IMR-90 (cell line): ENCODE results near the gene NNMT. TPM values are rescaled to one million over a fixed set of nuclear protein-coding genes. Genes with fewer than 3 reads are reported as not detected.

Experiments
- ATAC-seq: fragments of 200-7000 bp; cut with Tn5 transposase; 2 replicates; pipeline ENCODE4 v1.9.1; 2020; ENCODE audit warnings: low read depth, mild to moderate bottlenecking, moderate library complexity
- BruUV-seq: library from RNA; stranded (reverse); fragments of 400-500 nt; replicated peaks from 2 replicates; lab custom pipeline; 2021; lab: Mats Ljungman, UMichigan
- CTCF ChIA-PET: fragments of 300-600 bp; formaldehyde crosslinking; extraction: SDS; loops from one replicate; lab custom pipeline; 2021; ENCODE audit warnings: antibody characterized with exemption; lab: Yijun Ruan, JAX
- POLR2A ChIA-PET: fragments of 300-600 bp; sonication (Branson Sonifier 250); formaldehyde crosslinking; loops from one replicate; lab custom pipeline; 2022; ENCODE audit warnings: antibody characterized with exemption; ENCODE audit not compliant: unreplicated experiment; lab: Charles Lee
- DNase-seq: peaks from one replicate; pipeline ENCODE4 v3.0.0; 2013
- H2AFZ ChIP-seq: replicated peaks from 2 replicates; pipeline ENCODE3; 2013; ENCODE audit warnings: low read length, mild to moderate bottlenecking; ENCODE audit not compliant: poor library complexity
- H2AK5ac ChIP-seq: 2 replicates; pipeline ENCODE4 v1.6.1; 2013; ENCODE audit warnings: low read depth, low read length, inconsistent platforms
- H2AK9ac ChIP-seq: replicated peaks from 2 replicates; pipeline ENCODE3; 2013; ENCODE audit warnings: mild to moderate bottlenecking, low read depth, low read length, moderate library complexity; ENCODE audit not compliant: poor library complexity
- H2BK120ac ChIP-seq: 2 replicates; pipeline ENCODE4 v1.6.1; 2013; ENCODE audit warnings: low read depth, low read length, inconsistent platforms
- H2BK15ac ChIP-seq: 3 replicates; pipeline ENCODE4 v1.6.1; 2013; ENCODE audit warnings: low read depth, low read length, inconsistent platforms
- H2BK20ac ChIP-seq: 2 replicates; pipeline ENCODE4 v1.6.1; 2013; ENCODE audit warnings: low read depth, mild to moderate bottlenecking, inconsistent platforms, low read length, moderate library complexity
- H2BK5ac ChIP-seq: 2 replicates; pipeline ENCODE4 v1.6.1; 2013; ENCODE audit warnings: mild to moderate bottlenecking, low read depth, low read length, inconsistent platforms; ENCODE audit not compliant: poor library complexity, severe bottlenecking
- H3K14ac ChIP-seq: replicated peaks from 2 replicates; pipeline ENCODE4 v1.6.1; 2013; ENCODE audit warnings: low read depth, low read length, inconsistent platforms
- H3K18ac ChIP-seq: 2 replicates; pipeline ENCODE4 v1.6.1; 2013; ENCODE audit warnings: low read depth, low read length, control low read depth
- H3K23ac ChIP-seq: 2 replicates; pipeline ENCODE4 v1.6.1; 2013; ENCODE audit warnings: low read depth, low read length, inconsistent platforms
- H3K27ac ChIP-seq: 2 replicates; pipeline ENCODE4 v1.5.1; 2013; ENCODE audit warnings: mild to moderate bottlenecking, control low read depth, low read length; ENCODE audit not compliant: insufficient read depth
- H3K27me3 ChIP-seq: 2 replicates; pipeline ENCODE4 v1.6.1; 2013; ENCODE audit warnings: low read length; ENCODE audit not compliant: control insufficient read depth, insufficient read depth
- H3K36me3 ChIP-seq: 2 replicates; pipeline ENCODE4 v1.6.1; 2013; ENCODE audit warnings: low read length, mixed read lengths; ENCODE audit not compliant: control insufficient read depth, insufficient read depth
- H3K4ac ChIP-seq: 2 replicates; pipeline ENCODE4 v1.6.1; 2013; ENCODE audit warnings: low read depth, low read length, inconsistent platforms
- H3K4me1 ChIP-seq: 2 replicates; pipeline ENCODE4 v1.6.1; 2013; ENCODE audit warnings: low read length, mixed read lengths; ENCODE audit not compliant: control insufficient read depth, insufficient read depth
- H3K4me2 ChIP-seq: 2 replicates; pipeline ENCODE4 v1.6.1; 2013; ENCODE audit warnings: low read depth, mild to moderate bottlenecking, control low read depth, low read length, moderate library complexity
- H3K4me3 ChIP-seq: 2 replicates; pipeline ENCODE4 v1.5.1; 2013; ENCODE audit warnings: low read depth, mild to moderate bottlenecking, control low read depth, low read length, moderate library complexity; ENCODE audit not compliant: insufficient read depth
- H3K56ac ChIP-seq: 2 replicates; pipeline ENCODE4 v1.6.1; 2013; ENCODE audit warnings: low read length, inconsistent platforms; ENCODE audit not compliant: insufficient read depth; ENCODE audit errors: extremely low read depth
- H3K79me1 ChIP-seq, 2 experiments: 2 replicates each; pipeline ENCODE4 v1.6.1; 2013; ENCODE audit warnings: low read length in 2 of 2, inconsistent platforms in 1 of 2, low read depth in 1 of 2
- H3K9ac ChIP-seq: 2 replicates; pipeline ENCODE4 v1.6.1; 2013; ENCODE audit warnings: low read depth, low read length, control low read depth
- H3K9me1 ChIP-seq: 2 replicates; pipeline ENCODE4 v1.6.1; 2013; ENCODE audit warnings: low read length, inconsistent platforms; ENCODE audit not compliant: insufficient read depth
- H3K9me3 ChIP-seq: 2 replicates; pipeline ENCODE4 v1.6.1; 2013; ENCODE audit warnings: low read length; ENCODE audit not compliant: control insufficient read depth, insufficient read depth
- H4K20me1 ChIP-seq: 2 replicates; pipeline ENCODE4 v1.6.1; 2013; ENCODE audit warnings: low read length, inconsistent platforms; ENCODE audit not compliant: insufficient read depth
- H4K5ac ChIP-seq: 2 replicates; pipeline ENCODE4 v1.6.1; 2013; ENCODE audit warnings: mild to moderate bottlenecking, low read depth, low read length, control low read depth
- H4K8ac ChIP-seq, 2 experiments: 2 replicates each; pipeline ENCODE4 v1.6.1; 2013; ENCODE audit warnings: low read depth in 2 of 2, low read length in 2 of 2, control low read depth in 1 of 2, inconsistent platforms in 1 of 2
- H4K91ac ChIP-seq: 2 replicates; pipeline ENCODE4 v1.6.1; 2013; ENCODE audit warnings: low read depth, low read length, inconsistent platforms; ENCODE audit not compliant: insufficient read depth
- BHLHE40 ChIP-seq: fragments of 150-350 bp; IDR thresholded peaks from 2 replicates; pipeline ENCODE4 v1.6.1; 2016; ENCODE audit warnings: mild to moderate bottlenecking, low read depth, low read length
- CHD1 ChIP-seq: IDR thresholded peaks from 2 replicates; pipeline ENCODE4 v1.6.1; 2012; ENCODE audit warnings: low read depth, low read length, improper control_type of control experiment
- CTCF ChIP-seq: conservative IDR thresholded peaks from 2 replicates; pipeline ENCODE4 v1.5.1; 2012; ENCODE audit warnings: mild to moderate bottlenecking, low read depth, low read length, improper control_type of control experiment
- FOS ChIP-seq: fragments of 150-350 bp; IDR thresholded peaks from 2 replicates; pipeline ENCODE4 v1.6.1; 2016; ENCODE audit warnings: low read depth, low read length
- MAFK ChIP-seq: IDR thresholded peaks from 2 replicates; pipeline ENCODE4 v1.6.1; 2012; ENCODE audit warnings: low read depth, low read length, improper control_type of control experiment
- MAZ ChIP-seq: IDR thresholded peaks from 2 replicates; pipeline ENCODE4 v1.6.1; 2012; ENCODE audit warnings: low read depth, mild to moderate bottlenecking, low read length, improper control_type of control experiment, moderate library complexity, borderline replicate concordance
- MXI1 ChIP-seq: IDR thresholded peaks from 2 replicates; pipeline ENCODE4 v1.6.1; 2012; ENCODE audit warnings: low read depth, mild to moderate bottlenecking, low read length, moderate library complexity, borderline replicate concordance
- NFE2L2 ChIP-seq: fragments of 150-350 bp; IDR thresholded peaks from 2 replicates; pipeline ENCODE4 v1.6.1; 2016; ENCODE audit warnings: low read depth, mild to moderate bottlenecking, low read length
- RAD21 ChIP-seq: IDR thresholded peaks from 2 replicates; pipeline ENCODE4 v1.6.1; 2012; ENCODE audit warnings: low read length, improper control_type of control experiment
- RCOR1 ChIP-seq: IDR thresholded peaks from 2 replicates; pipeline ENCODE4 v1.6.1; 2012; ENCODE audit warnings: mild to moderate bottlenecking, low read length, improper control_type of control experiment; ENCODE audit not compliant: insufficient replicate concordance
- RFX5 ChIP-seq: IDR thresholded peaks from 2 replicates; pipeline ENCODE4 v1.8.0; 2012; ENCODE audit warnings: low read depth, mild to moderate bottlenecking, low read length, moderate library complexity
- SMC3 ChIP-seq: fragments of 150-350 bp; IDR thresholded peaks from 2 replicates; pipeline ENCODE4 v1.6.1; 2016; ENCODE audit warnings: low read depth, mild to moderate bottlenecking, antibody characterized with exemption, low read length, moderate library complexity
- USF2 ChIP-seq: fragments of 150-350 bp; IDR thresholded peaks from 2 replicates; pipeline ENCODE4 v1.6.1; 2017; ENCODE audit warnings: mild to moderate bottlenecking, antibody characterized with exemption, low read length, low read depth
- WGBS, 2 experiments: methylation state at CpG; one replicate each; pipeline versions ENCODE4 v1.1.5 to v1.1.7; 2013; ENCODE audit warnings: missing lambda C conversion rate in 2 of 2; ENCODE audit not compliant: insufficient read length in 1 of 2; ENCODE audit errors: extremely low coverage in 2 of 2; 5-methylcytosine and 5-hydroxymethylcytosine counted together
- dilution Hi-C: fragments of 300-500 bp; cut with HindIII; formaldehyde crosslinking; loops from one replicate; pipeline ENCODE4 v1.14.3; 2018; ENCODE audit warnings: low sequenced_read_pairs; ENCODE audit not compliant: unreplicated experiment
- in situ Hi-C: fragments of 300-500 bp; cut with MboI; formaldehyde crosslinking; loops from 3 replicates; pipeline ENCODE4 v1.14.3; 2019; ENCODE audit warnings: low sequenced_read_pairs, inconsistent platforms, mixed read lengths
- intact Hi-C: fragments of 100-400 bp; cut with micrococcal nuclease; formaldehyde crosslinking; loops from 2 replicates; pipeline ENCODE4 v1.10.0; 2022
- polyA plus RNA-seq, 3 experiments: library from polyadenylated mRNA; depleted of rRNA; stranded (reverse); fragments of >200 nt; gene quantifications; 2 replicates each; pipeline ENCODE4 v1.2.3, GENCODE V29; 2012; ENCODE audit warnings: low replicate concordance in 1 of 3
- total RNA-seq: library from RNA; depleted of rRNA; stranded (reverse); fragments of >200 nt; gene quantifications from 2 replicates; pipeline ENCODE4 v1.2.3, GENCODE V29; 2012

NNMT gene
- total and polyA plus RNA-seq, 2 of the 4 experiments (the other 2 are of a cell fraction) = 79.7 to 108 TPM

- Histone ChIP-seq H2AK9ac (no peak overlapping the region), H3K56ac (no peak overlapping the region), H3K23ac (no peak overlapping the region), H3K9ac (no peak overlapping the region), H4K91ac (no peak overlapping the region), H3K4me1 (no peaks in the 10 kb centered on the region), H3K27ac (no peak overlapping the region), H2BK120ac (no peak overlapping the region), H3K14ac (no peak overlapping the region), H2BK20ac (no peak overlapping the region), H3K36me3 (no peaks in the 10 kb centered on the region), H4K5ac (no peak overlapping the region), H4K8ac (no peak overlapping the region), H3K9me3 (peaks cover 4% of the 10 kb centered on the region; the same call in 1 of the 2 replicates), H3K18ac (no peak overlapping the region), H2AK5ac (no peak overlapping the region), H4K20me1 (no peaks in the 10 kb centered on the region), H3K9me1 (0 out of 2 replicates have a peak, but pooled peaks cover under 1% of the 10 kb centered on the region), H3K4me2 (no peak overlapping the region), H2AFZ (no peak overlapping the region), H3K79me1 (no peaks in the 10 kb centered on the region), H3K4ac (no peak overlapping the region), H2BK5ac (no peak overlapping the region), H2BK15ac (no peak overlapping the region), H3K4me3 (no peak overlapping the region), H3K27me3 (peaks cover 32% of the 10 kb centered on the region)
- no peak for DNase-seq
- ATAC-seq = no peak
- TF ChIP-seq BHLHE40 (no peak), MXI1 (no peak), NFE2L2 (no peak), RAD21 (no peak), CTCF (no peak), RCOR1 (no peak), USF2 (no peak), MAZ (no peak), CHD1 (no peak), MAFK (no peak), RFX5 (no peak), FOS (no peak), SMC3 (no peak)
- WGBS, 2 experiments = 14% methylated on average over 1 of the region's 3 CpGs; no CpG with 5 or more reads in 1 of the 2 experiments
- BruUV-seq = no TSS peak
- CTCF ChIA-PET = no interaction called here
- POLR2A ChIA-PET = no interaction called here
- in situ Hi-C loops (no loop called here), intact Hi-C loops (no loop called here), dilution Hi-C loops (no loop called here)
Observed at GRCh38 chr11:114274637-114275036, 21.6 kb upstream of the NNMT start.
